ENCODE data around the gene NBAS. TPM values are rescaled to one million over a fixed set of nuclear protein-coding genes. Genes with fewer than 3 reads are reported as not detected.

Gene NBAS
- polyA plus RNA-seq, 1 donor, result 67.3 TPM

DNA sequence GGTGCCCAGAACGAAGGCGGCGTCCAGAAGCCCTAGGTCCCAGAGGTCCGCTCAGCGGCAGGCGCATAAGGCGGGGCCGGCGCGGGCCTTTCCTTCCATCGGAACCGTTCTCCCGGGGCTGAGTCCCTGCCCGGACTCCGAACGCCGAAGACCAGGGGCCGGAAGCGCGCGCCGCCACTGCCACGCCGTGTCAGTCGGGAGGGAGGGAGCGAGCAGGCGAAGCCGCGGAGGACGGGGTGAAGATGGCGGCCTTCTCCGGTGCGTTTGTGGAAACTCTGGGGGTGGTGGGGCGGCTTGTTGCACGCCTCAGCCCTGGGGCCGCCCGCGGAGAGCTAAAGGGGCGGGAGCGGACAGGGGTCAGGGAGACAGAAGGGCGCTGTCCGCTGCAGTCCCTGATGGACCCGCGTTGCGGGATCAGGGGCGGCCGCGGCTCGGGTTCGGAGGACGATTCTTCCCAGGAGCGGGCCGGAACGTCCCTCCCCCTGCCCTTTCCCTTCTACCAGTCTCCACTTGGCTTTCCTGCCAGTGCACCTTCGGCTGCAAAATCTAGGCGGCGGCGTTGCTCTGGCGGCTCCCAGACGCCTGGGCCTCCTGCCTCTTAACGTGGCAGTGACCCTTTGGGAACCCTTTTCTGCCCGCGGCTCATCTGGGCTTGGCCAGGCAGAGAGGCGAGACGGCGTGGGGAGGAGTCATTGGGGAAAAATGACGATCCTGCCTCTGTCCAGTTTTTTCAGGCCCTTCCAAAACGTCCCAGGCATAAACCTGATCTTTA lies 30.7 kb upstream of the NBAS start, which contains the start of gene DDX1:
DDX1 (plus strand) TSS at position 177 of the 772 bp plus-strand sequence; CDS start at position 243, 66 bp downstream.
- peak; percentile 85 for DNase-seq

DNA sequence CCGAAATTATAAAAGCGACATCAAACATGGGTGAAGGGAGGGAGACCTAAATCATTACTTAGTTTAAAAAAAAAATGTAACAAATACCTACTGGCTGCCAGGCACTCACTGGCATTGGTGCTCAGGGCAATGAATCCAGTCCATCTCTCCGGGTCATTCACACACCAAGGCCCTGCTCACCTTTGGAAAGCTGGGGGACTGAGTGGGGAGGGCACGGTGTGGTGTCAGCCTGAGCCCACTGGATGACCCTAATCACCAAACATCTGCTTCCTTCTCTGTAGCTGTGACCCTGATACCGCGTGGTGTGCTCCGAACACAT lies 30.2 kb upstream of the NBAS start:
- no peak for DNase-seq

DNA sequence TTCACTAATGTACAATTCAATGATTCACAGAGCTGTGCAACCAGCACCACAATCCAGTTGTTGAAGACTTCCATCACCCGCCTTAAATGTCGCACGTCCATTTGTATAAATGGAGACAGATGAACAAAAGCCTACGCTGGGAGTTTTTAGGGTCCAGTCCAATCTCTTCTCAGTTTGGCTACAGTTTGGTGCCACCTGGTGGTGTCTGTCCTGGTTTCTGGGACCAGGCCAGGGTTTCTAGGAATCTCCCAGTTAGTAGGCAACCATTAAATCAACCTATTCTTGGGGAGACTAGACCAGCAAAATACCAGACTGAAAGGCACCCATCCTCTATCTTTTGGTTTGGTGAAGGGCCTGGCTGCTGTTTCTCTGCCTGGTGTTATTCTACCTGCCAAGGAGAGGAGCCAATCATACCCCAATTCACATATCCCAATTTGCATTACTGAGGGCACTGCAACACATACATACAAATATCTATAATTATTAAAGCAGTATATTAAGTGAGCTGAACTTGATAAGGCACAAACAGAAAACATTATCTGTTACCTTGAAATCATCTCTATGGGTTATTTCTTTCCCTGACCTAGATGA lies 27.3 kb upstream of the NBAS start:
- peak; percentile 77 for DNase-seq

DNA sequence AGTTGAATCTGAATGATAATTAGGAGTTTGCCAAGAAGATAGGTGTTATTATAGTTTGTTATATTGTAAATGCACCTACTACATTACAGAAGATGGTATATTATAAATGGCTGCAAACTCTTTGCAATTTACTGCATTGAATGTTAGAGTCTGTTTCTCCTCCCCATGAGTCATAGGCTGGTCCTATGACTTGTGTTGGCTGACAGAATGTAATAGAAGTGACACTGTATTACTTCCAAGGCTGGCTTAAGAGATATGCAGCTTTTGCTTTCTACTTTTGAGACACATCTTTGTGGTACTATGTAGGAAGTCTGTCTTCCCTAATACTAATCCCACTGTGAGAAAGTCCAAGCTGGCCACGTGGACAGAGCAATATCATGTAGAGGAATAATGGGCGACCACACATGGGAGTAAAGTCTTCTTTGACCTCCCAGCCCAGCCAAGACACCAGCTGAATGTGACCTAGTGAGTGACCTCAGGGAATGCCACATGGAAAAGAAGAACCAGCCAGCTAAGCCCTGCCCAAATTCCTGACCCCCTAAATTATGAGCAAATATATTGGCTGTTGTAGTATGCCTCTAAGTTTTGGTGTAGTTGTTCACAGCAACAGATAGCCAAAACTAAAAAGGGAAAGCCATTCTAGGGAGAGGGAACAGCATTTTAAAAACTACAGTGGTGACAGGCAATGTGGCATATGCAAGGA lies 23.8 kb upstream of the NBAS start:
- DNase-seq, result no peak

DNA sequence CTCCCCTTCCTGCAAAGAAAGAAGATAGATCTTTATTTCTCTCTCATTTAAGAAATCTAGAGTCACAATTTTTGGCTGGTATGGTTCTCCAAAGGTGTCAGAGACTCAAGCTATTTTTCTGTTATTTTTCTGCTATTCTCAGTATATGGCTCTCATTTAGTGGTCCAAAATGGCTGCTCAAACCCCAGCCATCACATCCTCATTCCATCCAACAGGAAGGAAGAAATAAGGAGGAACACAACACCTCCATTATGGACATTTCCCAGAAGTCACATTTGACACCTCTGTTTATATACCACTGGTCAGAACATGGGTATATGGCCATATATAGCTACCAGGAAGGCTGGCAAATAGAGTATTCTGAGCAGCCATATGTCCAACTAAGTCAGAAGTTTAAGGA lies 23.2 kb upstream of the NBAS start:
- DNase-seq, result no peak

DNA sequence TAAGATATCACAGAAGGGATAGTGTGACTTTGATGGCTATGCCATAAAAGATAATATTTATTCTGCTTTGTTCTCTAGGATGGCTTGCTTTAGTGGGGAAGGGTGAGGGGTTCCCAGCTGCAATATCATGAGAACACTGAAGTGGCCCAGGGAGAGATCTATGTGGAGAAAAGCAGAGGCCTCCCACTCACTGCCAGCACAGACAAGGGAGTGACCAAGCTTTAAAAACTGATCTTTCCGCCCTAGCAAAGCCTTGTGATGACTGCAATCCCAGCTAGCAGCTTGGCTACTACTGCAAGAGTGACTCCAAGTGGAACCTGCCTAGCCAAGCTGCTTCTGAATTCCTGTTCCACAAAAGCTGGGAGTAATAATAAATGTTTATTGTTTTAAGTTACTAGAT lies 22.7 kb upstream of the NBAS start:
- peak; percentile 40 for DNase-seq

DNA sequence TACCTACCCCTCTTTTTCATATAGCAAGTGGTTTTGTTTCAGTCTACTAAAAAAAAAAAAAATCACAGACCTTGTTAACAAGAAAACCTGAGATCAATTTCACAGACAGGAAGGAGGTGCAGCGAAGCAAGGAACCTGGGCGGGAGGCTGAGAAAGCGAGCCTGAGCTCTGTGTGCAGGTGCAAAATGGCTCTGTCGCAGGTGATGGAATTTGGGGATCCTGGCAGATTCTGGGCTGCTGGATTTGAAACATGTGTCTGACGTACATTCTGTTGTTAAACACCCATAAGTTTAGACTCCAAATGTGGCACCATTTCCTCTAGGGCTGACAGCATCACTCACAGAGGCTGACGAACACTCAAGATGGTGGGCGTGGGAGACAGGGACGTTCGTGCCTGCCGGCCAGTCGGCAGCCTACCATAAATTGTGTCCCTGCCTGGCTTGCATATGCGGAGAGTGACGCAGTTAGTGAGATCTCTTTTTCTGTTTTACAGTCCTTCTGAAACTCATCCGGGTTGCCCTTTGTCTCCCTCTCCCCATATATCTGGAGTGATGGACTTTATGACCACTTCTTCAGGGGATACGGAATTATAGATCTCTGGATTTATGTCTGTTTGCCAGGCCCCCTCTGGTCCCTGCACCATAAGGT lies 21.7 kb upstream of the NBAS start:
- DNase-seq, result peak; percentile 71

DNA sequence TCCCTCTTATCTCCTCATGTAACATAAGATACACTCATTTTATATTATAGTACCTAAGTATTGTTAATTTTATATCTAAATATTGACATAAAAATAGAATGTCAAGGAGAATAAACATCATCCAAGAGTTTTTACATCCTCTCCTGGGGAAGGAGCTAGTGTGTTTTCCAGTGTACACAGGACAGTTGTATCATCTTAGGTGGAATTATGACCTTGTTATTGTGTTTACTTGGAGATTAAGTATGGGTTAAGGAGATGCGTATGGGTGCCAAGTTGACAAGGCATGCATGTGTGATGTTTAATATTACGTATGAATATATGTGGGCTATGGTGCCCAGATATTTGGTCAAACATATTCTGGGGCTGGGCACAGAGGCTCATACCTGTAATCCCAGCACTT lies 19.3 kb upstream of the NBAS start:
- no peak for DNase-seq

DNA sequence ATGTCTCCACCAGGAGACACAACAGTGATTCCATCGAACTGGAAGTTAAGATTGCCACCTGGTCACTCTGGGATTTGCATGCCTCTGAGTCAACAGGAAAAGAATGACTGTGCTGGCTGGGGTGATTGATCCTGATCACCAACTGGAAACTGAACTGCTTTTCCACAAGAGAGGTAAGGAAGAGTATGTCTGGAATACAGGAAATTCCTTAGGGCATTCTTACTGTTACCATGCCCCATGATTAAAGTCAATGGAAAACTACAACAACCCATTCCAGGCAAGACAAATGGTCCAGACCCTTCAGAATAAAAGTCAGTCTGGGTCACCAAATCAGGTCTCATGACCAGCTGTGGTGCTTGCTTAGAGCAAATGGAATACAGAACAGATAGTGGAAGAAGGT lies 18.5 kb upstream of the NBAS start:
- DNase-seq, result no peak

DNA sequence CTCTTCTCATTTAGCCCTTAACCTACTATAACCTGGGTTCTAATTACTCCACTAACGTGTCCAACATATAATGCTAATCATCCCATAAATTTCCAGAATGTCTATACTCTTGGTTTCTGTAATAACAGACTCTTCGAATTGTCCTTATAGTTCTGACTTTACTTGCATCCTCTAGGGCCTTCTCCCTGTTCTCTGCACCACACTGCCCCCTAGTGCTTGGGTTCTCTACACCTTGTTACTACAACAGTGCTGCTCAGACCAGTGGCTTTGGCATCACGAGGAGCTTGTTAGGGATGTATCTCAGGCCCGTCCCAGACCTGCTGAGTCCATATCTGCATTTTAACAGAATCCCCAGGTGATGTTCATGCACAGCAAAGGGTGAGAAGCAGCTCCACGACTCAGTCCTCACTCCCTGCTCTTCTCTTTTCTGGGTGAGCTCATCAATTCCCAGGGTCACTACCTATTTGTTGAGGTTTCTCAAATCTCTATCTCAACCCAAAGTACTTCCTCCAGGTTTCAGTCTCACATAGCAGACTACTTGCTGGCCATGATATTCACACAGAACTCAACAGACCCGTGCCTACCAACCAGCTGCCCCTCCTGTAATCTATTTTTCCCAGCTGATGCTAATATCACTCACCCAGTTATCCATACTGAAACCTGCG lies 16.1 kb upstream of the NBAS start:
- peak; percentile 90 for DNase-seq

DNA sequence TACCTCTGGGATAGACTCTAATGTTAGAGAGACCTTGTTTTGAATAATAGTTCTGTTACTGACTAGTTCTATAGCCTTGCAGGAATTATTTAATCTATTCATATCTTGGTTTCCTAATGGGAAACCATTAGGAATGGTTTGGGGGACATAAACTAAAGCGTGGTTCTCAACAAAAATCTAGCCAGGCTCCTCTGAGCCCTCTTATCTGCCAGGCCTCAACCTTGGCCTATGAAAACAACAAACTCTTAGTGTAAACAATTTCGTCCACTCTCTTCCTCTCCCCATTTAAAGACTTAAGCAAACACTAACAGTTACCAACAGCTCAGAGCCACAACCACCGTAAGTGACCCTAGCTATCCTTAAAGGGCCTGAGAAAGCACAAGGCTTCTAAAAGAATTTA lies 10.6 kb upstream of the NBAS start:
- DNase-seq, result no peak

DNA sequence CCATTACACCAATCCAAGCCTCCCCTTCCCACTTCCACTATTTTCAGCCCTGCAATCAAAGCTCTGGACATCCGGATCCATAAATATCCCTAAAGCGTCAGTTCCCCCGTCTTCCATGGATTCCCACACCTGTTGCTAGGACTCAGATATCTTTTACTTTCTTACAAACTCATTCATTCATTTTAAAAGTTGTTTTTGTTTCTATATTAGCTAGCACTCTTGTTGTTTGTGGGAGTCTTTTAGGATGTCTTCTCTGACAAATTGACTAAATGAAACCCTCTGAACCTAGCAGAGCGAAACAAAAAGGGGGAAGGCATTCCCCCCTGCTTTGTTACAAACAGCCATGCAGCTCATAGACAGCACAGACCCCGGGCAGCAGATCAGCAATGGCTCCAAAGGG lies 9.0 kb upstream of the NBAS start:
- peak; percentile 63 for DNase-seq

DNA sequence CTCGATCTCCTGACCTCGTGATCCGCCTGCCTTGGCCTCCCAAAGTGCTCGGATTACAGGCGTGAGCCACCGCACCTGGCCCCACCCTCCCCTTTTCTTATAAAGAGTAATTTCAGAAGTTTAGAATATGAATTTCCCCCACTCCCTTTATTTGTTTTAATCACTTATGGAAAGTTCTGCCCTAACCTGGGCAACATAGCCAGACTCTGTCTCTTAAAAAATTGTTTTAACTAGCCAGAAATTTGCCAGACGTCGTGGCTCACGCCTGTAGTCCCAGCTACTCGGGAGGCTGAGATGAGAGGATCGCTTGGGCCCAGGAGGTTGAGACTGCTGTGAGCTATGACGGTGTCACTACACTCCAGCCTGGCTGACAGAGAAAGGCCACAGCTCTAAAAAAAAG lies 7.7 kb upstream of the NBAS start:
- DNase-seq, result no peak

DNA sequence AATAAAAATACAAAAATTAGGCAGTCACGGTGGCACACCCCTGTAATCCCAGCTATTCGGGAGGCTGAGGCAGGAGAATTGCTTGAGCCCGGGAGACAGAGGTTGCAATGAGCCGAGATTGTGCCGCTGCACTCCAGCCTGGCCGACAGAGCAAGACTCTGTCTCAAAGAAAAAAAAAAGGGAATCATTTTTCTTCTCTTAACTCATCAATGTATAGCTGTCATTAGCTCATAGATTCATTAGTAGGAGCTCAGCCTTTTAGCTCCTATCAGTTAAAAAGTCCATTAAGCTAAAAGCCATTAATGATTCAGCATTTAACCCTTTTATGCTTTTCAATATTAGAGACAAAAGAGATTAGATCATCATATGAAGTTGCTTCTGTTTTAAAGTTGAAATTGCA lies 5.8 kb upstream of the NBAS start:
- DNase-seq, result no peak

DNA sequence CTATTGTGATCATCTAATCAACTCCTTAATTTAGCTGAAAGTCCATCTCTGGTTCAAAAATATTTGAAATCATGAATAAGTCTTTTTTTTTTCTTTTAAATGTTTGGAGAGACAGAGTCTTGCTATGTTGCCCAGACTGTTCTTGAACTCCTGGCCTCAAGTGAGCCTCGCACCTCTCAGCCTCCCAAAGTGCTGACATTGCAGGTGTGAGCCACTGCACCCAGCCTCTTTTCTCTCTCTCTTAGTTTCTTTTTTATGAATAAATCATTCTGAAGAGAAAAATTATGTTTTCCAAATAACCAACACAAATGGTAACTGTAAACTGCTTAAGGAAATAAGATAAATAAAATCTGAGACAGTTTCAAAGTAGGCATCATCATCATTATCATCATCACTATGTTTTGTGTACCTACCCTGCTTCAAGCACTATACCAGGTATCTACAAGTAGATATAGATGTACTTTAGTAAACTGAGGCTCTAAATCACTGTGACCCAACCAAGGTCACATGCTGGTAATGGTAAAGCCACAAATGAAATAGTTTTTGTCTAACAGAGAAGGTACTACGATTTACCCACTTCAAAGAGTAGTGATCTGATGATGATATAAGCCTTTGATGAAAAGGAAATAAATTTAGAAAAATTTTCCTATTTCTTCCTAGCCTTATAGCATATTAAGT lies 5.0 kb upstream of the NBAS start:
- no peak for DNase-seq

DNA sequence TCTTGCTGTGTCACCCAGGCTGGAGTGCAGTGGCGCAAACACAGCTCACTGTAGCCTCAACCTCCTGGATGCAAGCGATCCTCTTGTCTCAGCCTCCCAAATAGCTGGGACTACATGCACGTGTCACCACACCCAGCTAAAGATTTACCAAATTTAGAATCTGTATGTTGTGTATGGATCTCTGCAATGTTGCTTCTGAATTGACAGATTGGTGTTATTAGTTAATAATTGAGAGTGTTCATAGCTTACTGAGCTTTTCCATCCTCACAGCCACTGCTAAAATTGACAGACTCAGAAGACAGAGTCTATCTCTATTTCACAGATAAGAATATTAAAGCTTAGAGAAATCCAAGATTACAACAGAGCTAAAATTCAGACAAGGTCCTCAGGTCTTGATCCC lies 4.3 kb upstream of the NBAS start:
- DNase-seq, result no peak

DNA sequence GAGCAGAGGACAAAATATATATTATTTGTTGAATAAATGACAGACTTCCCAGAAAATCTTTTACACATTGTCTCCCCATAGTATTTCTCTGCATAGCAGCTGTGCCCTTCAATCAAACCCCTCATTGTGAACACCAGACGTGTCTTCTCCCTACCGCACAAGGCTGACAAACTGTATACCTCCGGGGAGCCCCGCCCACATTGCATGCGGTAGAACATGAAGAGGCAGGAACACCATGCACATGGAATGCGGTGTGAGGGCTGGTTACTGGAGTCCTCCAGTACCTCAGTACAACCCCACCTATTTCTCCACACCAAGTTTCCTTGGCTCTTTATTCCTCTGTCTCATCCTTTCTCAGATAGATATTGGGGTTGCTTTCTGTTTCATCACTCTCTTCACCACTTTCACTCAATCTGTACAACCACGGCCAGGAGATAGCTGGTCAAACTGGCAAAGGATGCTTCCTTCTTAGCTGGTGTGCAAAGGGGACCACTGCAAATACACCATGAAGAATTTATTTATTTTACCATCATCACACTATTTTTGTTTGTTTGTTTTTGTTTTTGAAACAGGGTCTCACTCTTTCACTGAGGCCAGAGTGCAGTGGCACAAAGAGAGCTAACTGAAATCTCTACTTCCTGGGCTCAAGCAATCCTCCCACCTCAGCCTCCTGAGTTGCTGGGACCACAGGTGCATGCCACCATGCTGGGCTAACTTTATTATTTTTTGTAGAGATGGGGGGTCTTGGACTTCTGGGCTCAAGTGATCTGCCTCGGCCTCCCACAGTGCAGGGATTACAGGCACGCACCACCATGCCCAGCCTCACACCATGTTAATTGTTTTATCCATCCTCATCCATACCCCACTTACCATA lies 2.3 kb upstream of the NBAS start:
- DNase-seq, result no peak

DNA sequence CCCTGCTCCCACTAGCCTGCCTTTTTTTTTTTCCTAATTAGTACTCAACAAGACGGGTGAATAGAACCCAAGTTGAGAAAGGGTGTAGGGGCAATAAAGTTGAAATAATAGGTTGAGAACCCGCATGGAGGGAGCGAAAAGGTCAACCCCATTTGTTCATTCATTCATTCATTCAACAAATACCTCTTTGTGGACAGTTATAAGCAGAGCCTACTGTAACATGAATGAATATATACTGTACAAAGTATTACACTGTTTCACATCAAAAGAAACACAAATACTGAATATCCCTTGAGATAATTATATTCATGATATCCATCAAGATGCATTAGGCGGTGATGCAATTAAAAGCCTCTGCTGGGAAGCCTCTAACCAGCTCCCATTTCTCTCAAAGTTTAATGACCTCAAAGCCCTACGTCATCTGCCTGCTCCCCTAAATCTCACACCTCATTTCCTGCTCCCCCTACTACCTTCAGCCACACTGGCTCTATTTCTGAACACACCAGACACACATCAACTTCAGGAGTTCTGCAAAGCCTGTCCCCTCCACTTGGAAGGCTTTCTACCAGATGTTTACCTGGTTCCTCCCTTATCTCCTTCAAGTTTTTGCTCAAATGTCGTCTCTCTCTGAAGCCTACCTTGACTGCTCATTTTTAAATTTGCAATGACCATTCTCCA lies 1.4 kb upstream of the NBAS start:
- no peak for DNase-seq

DNA sequence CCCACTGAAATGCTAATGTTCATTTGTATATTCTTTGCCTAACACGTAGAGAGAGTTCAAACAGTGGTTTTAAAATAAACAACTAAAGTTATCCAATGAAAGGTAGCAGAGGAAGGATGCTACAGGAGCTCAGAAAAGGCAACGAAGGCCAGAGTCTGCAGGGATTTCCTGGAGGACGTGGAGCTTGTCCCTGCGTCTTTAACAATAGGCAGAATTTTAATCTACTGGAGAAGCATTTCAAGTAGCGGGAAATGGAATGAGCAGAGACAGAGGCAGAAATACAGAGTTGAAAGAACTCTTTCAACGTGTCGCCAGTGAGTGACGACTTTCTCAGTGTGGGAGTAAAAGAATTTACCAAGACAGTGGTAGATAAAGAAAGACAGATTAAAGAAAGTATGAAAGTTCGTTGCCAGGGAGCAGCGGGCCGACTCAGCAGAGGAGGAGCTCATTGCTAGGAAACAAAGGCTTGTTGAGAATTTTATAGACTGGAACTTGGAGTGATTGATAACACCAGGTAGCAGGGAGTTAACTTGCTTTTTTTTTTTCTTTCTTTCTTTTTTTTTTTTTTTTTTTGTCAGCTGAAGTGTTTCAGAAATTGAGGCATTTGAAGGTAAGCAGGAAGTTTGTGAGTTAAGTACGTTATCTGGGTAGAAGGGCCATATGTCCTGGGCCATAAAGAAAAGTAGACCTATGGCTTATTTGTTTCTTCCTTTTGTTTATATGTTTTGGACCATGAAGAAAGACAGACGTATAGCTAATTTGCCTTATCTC lies 625 bp upstream of the NBAS start:
- DNase-seq, result peak; percentile 90

All from left kidney (tissue), 2 donors.